NCI-H345 treated with DMSO at 0.1 percent for 48 hours (cell line): ENCODE measurements around the gene PIRT.
A peak's percentile ranks its signal among the peaks of the same experiment; 100 is the strongest.
"Not testable (repeated sequence)": the region's sequence is repeated elsewhere in the genome, so short reads cannot be mapped to it uniquely, and the experiment has no call there.

Experiments used
- DNase-seq: peaks from one replicate; lab custom pipeline; 2025; ENCODE audit not compliant: unreplicated experiment; lab: John Stamatoyannopoulos, UW

The PIRT gene

DNA sequence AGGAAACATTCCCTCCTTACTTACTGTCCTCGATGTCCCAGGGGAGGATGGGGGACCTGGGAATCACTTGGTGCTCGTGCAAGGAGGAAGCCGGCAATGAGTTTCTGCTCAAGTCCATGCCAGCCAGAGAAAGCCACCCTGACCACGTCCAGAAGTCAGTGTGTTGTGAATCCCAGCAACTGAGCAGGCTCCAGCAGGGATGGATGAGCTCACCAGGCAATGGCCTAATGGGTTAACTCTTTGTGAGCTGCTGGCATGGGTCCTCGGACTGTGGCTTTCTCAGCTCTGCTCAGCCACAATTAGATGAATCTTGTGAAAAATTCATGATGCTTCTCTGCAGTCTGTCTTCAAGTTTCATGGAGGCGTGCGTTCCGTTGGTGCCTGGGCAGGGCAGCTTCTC, at the start of gene PIRT:
PIRT (minus strand) TSS at position 167 of the 400 bp plus-strand sequence. CDS start 12,442 bp downstream, outside the sequence.
- no peak for DNase-seq

DNA sequence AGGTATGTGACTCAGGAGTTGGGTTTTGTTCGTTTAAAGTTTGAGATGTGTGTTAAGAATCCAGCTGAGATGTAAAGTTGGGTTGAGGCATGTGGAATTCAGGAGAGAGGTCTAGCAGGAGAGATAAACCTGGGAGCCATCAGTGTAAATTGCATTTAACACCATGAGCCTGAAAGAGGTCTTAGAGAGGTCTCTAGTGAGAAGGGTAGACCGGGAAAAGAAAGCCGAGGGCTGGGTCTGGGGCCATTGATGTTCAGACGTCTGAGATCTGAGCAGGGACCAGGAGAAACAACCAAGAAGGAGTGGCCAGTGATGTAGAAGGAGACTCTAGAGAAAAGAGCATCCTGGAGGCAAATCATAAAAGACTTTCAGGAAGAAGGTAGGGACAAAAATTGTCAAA, 44.1 kb upstream of the PIRT start:
- DNase-seq = no peak

DNA sequence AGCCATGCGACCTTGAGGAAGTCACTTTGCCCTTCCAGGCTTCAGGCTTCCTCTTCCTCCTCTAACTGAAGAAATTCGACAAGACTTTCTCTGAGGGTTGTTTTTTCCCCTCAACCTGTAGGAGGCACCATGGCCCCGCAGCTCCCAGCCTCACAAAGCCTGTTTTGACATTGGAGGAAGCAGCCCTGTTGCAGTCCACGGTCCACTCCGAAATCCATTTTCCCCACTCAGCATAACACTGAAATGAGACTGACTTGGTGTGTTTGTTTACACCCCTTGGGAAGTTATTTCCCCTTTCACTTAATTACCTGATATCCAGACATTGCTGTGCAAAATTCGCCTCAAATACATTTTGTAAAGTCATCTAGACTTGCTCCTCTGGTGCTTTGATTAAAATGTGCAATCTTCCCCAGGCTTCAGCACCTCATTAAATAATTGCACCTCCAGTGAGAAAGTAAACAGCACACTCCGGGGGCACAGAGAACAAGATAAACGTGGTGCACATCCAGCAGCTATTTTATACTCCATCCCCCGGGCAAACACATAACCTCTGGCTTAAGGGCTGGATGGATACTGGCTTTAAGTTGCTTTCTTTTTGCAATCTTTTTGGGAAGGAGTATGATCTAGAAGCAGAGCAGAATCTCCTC, 41.4 kb upstream of the PIRT start:
- DNase-seq = no peak

DNA sequence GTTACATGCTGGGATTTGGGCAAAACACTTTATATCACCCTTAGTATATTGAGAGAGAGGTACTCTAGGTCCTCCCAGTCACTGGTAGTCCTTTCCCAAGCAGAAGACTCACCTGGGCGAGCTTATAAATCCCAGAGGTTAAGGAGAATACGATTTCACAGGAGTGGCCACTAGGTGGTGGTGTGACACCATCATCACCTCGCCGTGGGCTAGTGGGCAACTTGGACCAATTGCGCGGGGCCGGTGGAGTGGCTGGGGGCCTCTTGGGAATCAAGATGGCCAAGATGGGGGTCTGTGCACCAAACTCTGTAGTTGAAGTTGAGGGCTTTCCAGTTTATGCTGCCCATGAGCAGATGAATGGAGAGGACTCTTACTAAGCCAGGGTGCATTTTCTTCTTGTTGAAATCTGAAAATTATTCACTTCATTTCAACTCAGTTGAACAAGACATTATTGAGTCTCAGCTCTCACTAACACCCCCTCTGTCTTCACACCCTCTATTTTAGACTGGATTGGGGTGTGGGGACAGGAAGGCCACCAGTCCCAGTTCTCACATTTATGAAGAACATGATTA, 38.2 kb upstream of the PIRT start:
- peak; percentile 3 for DNase-seq

DNA sequence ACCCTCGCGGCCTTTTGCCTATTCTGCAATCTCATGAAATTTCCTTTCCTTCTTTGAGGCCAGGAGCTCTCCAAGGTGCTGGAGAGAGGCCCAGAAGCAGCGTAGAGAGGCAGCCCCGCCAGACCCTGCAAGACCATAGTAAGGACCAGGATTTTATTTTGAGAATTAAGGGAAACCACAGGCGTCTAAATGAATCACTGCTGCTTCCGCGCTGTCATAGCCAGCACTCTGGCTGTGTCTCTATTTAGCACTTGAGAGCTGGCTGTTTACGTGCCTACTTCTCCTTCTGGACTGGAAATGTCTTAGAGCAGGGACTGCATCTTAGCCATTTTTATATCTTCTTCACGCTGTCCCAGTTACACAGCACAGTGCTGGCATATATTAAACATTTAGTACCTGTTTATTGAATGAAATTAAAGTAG, 37.6 kb upstream of the PIRT start:
- DNase-seq = no peak

DNA sequence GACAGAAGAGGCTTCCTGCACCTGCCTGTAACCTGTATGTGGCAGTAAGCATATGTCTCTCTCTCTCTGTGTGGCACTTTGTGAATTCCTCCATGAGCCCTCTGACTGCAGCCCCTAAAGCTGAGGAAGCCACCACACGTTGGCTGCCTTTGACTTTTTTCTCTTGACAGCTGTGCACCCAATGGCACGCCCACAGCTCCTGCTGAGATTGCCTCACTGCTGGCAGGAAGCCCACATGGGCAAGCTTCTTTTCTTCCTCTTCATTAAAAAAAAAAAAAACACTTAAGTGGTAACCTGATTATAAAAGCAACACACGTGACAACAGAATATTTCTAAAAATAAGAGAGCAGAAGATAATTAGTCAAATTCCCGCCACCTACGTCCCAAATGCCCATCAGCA, 34.0 kb upstream of the PIRT start:
- no peak for DNase-seq

DNA sequence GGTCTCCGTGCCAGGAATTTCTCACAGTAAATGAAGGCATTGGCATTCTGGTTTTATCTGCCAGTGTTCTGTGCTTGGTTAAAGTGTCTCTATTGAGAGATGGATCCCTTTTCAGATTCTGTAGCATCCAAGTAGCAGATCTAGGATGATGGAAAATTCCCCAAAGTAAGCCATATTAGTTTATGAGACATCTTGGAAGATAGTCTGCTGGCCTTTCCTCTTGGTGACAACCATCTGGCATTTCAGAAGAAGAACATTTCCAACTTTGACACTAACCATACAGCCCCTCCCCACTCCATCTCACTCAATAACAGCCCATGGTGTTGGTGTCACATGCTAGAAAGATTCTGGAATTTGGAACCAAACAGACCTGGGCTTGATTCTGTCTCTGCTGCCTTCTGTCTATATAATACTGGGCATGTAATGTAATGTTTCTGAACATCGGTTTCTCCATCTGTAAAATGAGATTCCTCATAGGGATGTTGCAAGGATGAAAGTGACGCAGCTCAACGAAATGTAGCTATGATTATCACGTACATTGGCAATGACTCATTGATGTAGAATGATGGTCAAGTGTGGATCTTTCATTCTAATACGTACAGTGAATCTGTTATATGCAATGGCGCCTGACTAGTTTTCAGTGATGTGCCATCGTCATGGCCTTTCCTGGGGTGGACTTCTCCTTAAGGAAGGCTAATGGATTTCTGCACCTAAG, 32.6 kb upstream of the PIRT start:
- DNase-seq = no peak

DNA sequence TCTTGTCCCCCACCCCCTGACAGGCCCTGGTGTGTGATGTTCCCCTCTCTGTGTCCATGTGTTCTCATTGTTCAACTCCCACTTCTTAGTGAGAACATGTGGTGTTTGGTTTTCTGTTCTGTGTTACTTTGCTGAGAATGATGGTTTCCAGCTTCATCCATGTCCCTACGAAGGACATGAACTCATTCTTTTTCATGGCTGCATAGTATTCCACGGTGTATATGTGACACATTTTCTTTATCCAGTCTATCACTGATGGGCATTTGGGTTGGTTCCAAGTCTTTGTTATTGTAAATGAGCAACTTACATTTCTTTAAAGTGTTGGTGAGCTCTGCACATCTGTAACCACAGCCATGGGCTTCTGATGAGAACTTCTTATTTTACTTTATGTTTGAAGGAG, 30.9 kb upstream of the PIRT start:
- not testable (repeated sequence) for DNase-seq

DNA sequence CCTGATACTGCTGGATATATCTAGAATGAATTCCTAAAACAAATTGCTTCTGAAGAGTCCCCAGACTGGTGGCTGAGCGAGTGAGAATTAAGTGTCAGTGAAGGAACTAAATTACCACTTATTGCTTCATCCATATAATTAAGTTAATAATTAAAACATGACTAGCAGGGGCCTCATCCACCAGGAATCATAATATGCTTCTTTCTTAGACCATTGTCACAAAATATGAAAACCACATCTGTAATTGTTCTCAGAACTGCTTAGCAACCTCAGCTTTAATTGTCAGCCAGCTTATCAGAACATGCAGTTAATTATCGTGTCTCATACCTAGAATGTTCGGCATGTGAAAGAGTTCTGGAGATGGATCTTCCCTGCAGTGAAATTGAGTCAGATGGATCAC, 21.2 kb upstream of the PIRT start:
- no peak for DNase-seq

DNA sequence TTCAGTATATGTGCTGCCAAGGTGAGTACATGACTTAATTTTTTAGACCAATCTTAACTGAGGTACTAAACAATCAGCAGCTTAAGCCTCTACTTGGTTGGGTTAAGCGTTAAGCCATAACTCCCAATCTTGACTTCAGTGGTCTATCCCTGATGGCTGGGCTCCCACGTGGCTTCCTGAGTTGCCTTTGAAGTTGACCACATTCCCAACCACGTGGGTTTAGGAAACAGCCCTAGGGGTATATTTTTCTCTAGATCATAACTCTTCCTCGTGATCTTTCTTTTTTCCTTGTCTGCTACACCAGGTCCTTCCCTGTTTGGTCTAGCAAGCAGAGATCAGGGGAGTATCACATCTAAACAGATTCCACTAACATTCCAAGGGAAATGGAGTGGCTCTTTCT, 20.1 kb upstream of the PIRT start:
- DNase-seq = no peak

DNA sequence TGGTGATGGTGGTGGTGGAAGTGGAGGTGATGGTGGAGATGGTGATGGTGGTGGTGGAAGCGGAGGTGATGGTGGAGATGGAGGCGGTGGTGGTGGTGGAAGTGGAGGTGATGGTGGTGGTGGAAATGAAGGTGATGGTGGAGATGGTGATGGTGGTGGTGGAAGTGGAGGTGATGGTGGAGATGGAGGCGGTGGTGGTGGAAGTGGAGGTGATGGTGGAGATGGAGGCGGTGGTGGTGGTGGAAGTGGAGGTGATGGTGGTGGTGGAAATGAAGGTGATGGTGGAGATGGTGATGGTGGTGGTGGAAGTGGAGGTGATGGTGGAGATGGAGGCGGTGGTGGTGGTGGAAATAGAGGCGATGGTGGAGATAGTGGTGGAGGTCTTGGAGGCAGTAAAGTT, 8.7 kb upstream of the PIRT start:
- not testable (repeated sequence) for DNase-seq

DNA sequence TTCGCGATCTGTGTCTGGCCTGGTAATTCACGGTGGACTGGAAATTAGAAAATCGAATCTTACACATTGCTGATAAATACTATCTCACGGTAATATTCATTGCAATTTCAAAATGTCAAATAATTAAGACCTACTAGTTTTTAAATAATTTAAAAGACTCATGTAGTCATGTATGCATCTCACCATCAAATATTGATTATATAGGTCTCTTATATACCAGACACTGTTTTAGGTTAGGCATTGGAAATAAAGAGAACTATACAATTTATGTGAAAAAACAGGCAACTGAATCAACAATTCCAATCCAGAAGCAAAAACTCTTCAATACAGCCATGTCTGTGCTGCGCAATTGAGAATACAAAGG, 7.5 kb upstream of the PIRT start:
- no peak for DNase-seq

DNA sequence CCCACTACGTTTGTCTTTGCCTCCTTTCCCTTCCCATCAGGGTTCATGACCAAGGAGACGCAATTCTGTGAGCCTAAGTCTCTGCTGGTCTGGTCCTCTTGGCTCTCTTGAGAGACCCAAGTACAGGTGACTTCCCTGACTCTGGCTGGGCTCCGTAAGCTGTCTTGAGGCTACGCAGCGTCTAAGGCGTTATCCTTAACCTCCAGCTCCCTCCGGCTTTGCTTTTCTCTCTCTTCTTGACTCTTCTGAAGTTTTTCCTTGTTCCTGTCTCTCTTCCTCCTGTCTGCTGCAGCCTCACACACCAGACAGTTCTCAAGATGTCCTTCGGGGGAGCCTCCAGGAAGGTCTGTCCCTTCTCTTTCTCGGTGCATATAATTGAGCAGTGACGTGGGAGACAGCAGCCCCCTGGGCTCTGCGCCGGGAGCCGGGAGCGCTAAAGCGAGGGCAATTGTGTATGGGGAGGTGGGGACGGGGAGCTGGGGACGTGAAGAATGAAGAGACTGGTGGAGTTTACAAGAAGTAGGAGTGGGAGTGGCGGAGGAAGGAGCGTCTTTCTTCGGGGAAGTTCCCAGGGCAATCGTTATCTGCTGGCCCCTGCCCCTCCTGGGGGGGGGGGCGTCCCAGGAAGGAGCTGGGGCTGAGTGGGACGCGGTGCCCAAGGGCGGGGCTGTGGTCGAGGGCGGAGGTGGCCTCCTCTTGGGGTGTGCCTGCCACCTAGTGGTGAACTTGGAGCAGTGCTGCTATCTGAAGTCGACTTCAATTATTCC, 6.9 kb upstream of the PIRT start:
- DNase-seq = peak; percentile 11

DNA sequence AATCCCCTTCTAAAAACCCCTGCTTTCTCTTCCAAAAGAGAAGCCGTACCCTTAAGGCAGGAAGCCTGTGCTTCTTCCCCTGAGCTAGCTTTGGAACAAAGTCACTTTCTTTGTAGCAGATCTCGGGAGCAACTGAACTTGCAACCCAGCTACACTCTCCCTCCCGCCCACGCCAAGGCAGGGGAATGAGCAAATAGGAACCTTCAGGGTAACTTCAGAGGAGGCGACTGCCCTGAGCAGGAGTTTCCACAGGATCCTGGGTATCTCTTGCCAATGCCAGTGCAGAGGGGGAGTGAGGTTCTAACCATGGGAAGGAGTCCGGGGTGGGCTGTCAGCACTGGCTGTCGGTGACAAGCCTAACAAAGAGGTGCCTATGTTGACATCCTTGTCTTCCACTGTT, 5.9 kb upstream of the PIRT start:
- no peak for DNase-seq

DNA sequence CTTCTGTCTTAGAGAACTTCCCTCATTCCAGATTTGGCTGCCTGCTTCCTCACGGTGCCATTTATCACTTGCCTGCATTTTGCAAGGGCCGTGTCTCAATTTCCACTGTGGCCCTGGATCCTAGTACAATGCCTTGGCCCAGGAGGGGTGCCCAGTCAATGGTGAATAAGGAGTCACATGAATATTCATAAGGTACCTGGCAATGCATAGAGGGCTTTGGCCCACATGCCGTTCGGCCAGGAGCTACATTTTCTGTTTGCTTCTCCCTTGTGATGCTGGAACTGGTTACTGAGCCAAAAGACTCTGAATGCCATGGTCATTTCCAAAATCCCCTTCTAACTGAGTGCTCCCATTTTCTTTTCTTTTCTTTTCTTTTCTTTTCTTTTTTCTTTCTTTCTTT, 4.8 kb upstream of the PIRT start:
- no peak for DNase-seq

DNA sequence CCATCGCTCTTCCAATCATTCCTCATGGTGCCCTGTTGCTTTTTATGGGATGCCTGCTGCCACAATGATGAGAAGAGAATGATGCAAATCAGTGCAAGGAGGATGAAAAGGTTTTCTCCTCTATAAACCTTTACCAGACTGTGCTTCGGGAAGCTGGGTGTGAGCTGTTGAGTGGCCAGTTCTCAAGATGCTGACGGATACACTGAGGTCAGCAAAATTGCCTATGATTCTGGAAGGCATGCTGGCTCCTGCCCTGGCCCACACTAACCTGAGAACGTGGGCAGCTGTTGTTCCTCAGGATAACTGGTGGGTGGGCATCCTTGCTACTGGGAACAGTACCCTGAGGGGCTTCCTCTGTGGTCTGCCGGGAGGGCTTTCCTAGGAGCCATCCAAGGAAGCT, 795 bp upstream of the PIRT start:
- DNase-seq = no peak

DNA sequence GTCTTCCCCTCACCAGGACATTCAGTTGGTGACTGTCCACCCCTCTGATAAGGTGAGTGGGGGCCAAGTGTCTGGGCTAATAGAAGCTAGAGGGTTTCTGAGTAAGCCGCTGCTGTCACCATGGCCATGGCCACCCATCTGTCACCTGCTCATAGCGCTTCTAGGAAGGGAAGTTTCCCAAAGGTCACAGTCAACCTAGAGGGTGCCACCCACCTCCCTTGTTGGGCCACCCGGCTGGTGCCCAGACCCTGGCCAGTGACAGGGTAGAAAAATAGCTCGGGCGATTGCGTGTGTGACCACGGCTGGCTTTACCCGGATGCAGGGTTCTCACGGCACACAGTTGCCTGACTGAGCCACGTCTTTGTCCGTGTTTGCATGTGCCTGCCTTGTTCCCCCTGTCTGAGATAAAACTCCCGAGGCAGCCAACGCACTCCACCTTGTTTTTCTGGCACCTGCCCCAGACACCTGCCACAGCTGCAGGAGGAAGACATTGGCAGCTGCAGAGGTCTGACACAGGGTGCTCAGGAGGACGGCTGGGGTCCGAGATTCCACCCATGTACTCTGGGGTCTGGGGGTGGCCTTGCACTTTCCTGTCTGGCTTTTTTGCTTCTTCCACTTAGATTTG, 809 bp downstream of the PIRT start:
- DNase-seq = no peak

DNA sequence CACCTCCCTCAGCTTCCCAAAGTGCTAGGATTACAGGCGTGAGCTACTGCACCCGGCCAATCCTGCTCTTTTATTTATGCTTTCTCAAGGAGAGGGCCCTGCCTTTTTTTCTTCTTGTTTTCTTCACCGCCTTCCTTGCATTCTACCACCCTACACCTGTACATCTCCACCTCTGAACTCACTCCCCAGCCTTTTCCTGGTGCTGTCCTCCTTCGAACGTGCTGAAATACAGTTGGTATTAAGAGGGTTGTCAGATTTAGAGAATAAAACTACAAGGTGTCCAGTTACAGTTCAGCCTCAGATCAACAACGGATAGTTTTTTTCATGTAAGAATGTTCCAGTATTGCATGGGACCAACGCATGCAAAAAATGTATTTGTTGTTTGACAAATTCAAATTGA, 1.7 kb downstream of the PIRT start:
- no peak for DNase-seq

DNA sequence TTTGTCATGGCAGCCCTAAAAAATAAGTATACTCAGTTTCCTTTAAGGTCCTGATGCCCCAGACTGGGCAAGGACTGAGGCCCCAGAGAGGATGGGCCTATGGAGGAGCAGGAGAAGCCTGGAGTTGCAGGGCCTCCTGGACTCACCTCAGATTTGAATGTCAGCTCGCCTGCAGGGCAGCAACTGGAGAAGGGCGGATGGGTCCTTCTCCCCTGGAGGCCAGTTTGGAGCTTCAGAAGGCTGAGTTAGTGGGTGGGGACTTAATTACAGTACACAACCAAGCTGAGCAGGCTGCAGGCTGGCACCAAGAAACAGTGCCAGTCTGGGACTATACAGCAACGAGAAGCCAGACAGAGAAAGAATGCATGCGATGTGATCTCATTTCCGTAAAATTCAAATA, 6.2 kb downstream of the PIRT start:
- no peak for DNase-seq

DNA sequence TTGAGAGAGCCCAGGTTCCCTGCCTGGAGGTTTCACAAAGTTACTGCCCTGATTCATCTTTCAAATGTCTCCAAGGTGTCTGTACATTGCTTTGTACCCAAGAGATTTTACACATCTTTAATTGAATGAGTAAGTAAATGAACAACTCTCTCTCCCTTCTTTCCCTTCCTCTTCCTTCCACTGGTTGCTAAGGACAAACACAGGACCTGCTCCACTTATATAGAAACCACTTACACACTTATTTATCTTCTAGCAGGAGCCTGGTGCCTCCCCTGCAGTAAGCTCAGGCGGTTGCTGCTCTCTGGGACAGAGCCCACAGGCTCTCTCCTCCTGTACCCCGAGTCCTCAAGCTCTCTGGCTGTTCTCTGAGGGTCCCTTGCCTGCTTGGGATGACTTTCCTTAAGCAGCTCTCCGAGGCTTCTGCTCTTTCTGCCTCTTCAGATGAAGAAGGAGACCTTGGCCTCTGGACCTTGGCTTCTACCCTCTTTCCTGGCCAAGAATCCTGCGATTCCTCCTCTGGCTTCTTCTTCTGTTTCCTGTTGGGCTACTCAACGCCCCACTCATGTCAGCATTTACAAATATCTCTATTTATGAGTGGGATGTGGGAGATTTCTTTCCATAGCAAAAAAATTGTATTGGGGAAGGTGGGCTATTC, 9.9 kb downstream of the PIRT start:
- no peak for DNase-seq

DNA sequence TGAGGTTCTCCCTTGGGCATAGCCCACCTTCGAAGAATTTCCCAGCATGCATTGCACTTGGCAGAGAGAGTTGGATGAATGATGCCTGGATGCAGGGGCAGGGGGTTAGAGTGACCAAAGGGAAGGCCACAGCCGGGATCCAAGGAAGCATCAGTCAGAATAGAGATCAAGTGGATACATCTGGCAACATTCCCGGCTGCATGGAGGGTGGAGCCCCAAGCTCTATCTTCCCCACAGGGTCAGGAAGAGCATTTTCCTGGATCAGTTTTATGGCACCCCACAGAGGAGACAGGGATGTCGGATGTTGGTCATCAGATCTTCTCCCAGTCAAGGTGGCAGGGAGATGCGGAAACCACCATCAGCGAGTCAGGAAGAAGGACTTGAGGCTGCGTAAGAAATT, 13.0 kb downstream of the PIRT start:
- DNase-seq = no peak
